Adrenal gland (tissue), 5 donors: ENCODE measurements around the gene COPG1.

Source experiments
- POLR2A ChIP-seq, 2 donors: fragments of 450-650 bp; IDR thresholded peaks; one replicate each; pipeline ENCODE4 v1.6.1; 2017; ENCODE audit warnings: antibody characterized with exemption in 2 of 2, mild to moderate bottlenecking in 2 of 2, moderate library complexity in 1 of 2
- TF ChIP-seq, protein P1 (sequence below), 6 experiments: fragments of 450-650 bp in 4 of 6; fragments of 200-600 bp in 2 of 6; sonication (generic) in 1 of 6; IDR thresholded peaks; 1 replicate in 5 of 6; 2 replicates in 1 of 6; pipeline versions ENCODE4 v1.5.1 to v1.8.0; 2016 to 2021; ENCODE audit warnings: antibody characterized with exemption in 6 of 6, mild to moderate bottlenecking in 2 of 6, moderate library complexity in 1 of 6
- donor health status: DM: no; HTN: no; CAD: no.

DNA sequence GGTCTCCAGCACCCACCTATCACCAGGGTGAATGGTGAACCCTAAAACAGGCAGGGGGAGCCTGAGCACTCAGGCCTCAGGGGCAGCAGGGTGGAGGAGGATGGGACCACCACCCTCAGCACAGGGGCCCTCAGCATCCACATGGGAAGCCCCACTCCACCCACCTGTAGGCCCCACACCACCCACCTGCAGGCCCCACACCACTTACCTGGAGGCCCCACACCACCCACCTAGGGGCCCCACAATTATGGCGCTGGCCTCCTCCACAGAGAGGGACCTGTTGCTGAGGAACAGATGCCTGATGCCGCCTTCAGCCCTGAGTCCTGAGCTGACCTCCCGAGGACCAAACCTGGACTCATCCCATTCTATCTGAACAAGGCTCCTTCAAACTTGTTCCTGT lies 76.0 kb downstream of the COPG1 start:
- no peak for TF ChIP-seq POLR2A (IDR thresholded peaks at IDR 0.05)
- TF ChIP-seq, protein P1, sequence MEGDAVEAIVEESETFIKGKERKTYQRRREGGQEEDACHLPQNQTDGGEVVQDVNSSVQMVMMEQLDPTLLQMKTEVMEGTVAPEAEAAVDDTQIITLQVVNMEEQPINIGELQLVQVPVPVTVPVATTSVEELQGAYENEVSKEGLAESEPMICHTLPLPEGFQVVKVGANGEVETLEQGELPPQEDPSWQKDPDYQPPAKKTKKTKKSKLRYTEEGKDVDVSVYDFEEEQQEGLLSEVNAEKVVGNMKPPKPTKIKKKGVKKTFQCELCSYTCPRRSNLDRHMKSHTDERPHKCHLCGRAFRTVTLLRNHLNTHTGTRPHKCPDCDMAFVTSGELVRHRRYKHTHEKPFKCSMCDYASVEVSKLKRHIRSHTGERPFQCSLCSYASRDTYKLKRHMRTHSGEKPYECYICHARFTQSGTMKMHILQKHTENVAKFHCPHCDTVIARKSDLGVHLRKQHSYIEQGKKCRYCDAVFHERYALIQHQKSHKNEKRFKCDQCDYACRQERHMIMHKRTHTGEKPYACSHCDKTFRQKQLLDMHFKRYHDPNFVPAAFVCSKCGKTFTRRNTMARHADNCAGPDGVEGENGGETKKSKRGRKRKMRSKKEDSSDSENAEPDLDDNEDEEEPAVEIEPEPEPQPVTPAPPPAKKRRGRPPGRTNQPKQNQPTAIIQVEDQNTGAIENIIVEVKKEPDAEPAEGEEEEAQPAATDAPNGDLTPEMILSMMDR (IDR thresholded peaks at IDR 0.05): no peak
